Upper lobe of left lung (tissue), 4 donors: ENCODE results near the gene TSPAN31.

Experiments used
- POLR2A ChIP-seq, 4 donors: fragments of 450-650 bp; IDR thresholded peaks; one replicate each; pipeline ENCODE4 v1.5.1; 2016 to 2017; ENCODE audit warnings: antibody characterized with exemption in 4 of 4, mild to moderate bottlenecking in 2 of 4
- TF ChIP-seq, protein P1 (sequence below), 6 experiments: fragments of 450-650 bp in 4 of 6; fragments of 200-600 bp in 2 of 6; sonication (generic) in 2 of 6; IDR thresholded peaks; one replicate each; pipeline ENCODE4 v1.5.1; 2016 to 2019; ENCODE audit warnings: antibody characterized with exemption in 6 of 6

DNA sequence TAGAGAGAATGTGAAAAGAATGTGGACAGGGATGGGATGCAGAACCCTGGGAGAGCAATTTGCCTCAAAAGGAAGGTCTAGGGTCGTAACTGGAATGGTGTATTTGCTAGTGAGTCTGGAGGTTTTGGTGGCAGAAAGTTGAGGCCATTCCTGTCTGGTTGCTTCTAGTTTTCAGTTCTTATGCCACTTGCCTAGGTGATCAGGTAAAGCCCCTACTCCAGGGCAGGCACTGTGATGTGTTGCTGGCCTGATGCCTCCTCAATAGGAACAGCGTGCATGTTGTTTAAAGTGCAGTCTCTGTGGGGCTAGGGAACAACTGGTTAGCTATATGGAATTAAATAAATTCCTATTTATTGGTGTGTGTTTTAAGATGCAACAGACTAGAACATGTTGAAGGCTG, 44.5 kb upstream of the TSPAN31 start:
- TF ChIP-seq POLR2A (IDR thresholded peaks at IDR 0.05), result no peak
- TF ChIP-seq, protein P1, sequence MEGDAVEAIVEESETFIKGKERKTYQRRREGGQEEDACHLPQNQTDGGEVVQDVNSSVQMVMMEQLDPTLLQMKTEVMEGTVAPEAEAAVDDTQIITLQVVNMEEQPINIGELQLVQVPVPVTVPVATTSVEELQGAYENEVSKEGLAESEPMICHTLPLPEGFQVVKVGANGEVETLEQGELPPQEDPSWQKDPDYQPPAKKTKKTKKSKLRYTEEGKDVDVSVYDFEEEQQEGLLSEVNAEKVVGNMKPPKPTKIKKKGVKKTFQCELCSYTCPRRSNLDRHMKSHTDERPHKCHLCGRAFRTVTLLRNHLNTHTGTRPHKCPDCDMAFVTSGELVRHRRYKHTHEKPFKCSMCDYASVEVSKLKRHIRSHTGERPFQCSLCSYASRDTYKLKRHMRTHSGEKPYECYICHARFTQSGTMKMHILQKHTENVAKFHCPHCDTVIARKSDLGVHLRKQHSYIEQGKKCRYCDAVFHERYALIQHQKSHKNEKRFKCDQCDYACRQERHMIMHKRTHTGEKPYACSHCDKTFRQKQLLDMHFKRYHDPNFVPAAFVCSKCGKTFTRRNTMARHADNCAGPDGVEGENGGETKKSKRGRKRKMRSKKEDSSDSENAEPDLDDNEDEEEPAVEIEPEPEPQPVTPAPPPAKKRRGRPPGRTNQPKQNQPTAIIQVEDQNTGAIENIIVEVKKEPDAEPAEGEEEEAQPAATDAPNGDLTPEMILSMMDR (IDR thresholded peaks at IDR 0.05), result no peak
